GM19395 (cell line): ENCODE measurements around the gene SLC28A3.

Source experiments
- ATAC-seq: cut with Tn5 transposase; IDR thresholded peaks from one replicate; pipeline ENCODE4 v1.9.1; 2021; ENCODE audit warnings: mild to moderate bottlenecking, moderate library complexity; ENCODE audit not compliant: unreplicated experiment

The SLC28A3 gene

DNA sequence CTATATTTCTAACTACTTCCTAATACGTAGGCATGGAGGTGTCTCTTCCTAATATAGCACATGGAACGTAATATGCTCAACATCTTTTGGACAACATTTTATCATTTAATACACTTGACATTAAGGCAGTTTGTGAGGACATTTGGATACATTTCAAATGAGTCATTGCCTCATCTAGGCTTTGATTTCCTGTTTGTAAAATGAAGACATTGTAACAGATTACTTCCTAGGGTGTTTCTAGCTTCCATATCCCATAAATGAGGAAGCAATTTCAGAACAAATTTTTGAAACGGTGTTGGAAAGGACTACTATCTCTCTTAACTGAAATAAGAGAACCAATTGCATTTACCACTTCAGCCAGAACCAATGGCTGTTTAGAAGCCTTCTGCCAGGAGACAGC, 38.7 kb downstream of the SLC28A3 start:
- no peak for ATAC-seq

DNA sequence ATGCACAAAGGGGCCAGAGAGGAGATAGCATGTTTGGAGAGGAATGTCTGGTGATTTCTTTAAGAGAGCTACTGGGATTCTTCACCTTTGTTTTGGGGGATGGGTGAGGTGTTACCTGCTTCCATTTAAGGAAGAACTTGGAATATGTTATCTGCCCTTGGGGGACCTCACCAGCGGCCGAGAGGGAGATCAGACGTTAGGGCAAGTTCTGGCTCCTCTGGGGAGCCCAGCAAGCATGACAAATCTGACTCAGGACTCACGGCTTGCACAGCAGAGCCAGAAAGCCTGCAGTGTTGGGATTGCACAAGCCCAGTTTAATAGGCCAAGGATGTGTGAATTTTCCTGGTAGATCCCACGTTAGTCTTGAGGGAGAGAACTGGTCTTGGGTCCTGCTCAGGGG, 40.3 kb downstream of the SLC28A3 start:
- ATAC-seq, result no peak

DNA sequence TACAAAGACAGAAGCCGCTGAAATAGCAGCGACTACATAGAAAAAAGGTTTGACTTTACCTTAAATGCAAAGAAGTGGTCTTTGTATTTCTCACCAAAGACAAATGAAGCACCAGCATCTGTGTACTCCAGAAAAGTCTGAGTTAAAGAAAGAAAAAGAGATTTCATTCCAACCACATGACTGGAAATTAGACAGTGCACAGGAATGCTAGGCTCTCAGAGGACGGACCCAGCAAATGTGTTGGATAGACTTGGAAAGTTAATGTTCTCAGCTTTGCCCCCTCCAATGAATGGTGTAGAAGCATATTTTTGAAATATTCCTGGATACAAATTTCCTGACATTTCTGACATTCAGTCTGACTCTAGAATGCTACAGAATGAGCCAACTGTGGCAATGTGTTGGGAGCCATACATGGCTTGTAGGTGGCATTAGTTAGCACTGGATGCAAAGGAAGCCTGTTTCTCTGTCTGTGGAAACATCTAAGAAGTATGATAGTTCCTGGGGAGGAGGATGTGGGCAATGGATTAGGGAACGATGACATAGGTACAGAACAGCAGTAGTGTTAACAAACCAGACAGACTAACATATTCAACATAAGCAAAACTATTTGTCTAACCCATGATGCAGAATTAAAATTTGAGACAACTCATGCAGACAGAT, 43.3 kb downstream of the SLC28A3 start:
- ATAC-seq, result no peak

DNA sequence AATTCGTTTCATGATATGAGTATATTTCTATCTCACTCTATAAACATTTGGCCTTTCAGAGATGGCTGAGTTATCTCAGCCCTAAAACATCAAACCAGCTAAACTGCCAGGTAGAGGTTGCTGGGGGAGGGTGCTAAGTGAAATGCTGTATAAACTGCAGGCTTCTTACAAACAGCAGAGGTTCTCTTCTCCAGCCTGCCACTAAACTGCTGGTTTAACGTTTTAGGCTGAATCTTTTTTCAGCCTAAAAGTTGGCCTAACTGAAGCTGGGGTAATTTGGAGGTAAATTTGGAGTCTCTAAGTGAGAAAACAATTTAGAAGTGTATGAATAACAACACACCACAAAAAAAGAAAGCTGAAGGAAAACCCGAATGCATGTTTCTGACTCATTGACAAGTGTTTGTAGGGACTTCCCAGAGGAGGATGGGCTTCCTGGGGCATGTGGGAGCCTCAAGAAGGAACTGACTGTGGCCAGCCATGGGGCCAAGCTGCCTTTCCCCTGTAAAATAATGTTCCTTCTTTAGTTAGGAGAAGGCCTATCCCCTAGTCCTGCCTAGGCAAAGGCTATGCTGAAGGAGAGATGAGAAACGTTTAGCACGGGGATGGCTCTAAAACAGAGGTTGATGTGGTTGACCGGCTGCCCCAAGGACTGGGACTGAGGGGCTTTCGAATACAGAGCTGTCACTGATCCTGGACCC, 44.3 kb downstream of the SLC28A3 start:
- ATAC-seq, result peak; percentile 53

DNA sequence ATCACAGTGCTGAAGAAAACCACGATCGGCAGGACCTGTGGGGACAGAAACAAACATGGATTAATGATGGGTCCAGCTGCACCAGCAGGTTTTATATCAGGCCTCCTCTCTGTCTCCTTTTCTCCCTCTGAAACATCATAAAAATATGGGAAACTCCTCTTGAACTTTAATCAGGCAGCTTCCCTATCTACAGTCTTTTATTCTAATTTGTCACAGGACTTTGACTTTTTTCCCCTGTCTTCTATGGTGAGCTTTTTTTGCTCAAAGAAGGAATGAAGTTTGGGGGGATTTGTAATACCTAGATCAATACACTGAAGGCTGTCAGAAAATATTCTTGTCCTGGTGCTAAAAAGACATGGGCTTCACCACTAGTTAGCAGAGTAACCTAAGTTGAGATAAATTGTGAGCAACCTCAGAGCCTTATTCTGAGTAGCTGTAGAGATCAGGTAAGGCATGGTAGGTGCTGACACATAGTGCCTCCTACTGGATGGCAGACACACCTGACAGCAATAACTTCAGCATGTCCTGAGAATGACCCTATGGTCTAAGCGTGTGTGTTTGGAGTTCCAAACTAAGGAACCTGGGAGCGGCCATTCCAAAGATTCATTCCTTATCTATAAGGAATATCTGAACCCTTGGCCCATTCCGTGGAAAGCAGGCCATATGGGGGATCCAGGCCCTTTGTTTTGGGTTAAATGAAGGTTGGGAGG, 46.2 kb downstream of the SLC28A3 start:
- ATAC-seq, result no peak

DNA sequence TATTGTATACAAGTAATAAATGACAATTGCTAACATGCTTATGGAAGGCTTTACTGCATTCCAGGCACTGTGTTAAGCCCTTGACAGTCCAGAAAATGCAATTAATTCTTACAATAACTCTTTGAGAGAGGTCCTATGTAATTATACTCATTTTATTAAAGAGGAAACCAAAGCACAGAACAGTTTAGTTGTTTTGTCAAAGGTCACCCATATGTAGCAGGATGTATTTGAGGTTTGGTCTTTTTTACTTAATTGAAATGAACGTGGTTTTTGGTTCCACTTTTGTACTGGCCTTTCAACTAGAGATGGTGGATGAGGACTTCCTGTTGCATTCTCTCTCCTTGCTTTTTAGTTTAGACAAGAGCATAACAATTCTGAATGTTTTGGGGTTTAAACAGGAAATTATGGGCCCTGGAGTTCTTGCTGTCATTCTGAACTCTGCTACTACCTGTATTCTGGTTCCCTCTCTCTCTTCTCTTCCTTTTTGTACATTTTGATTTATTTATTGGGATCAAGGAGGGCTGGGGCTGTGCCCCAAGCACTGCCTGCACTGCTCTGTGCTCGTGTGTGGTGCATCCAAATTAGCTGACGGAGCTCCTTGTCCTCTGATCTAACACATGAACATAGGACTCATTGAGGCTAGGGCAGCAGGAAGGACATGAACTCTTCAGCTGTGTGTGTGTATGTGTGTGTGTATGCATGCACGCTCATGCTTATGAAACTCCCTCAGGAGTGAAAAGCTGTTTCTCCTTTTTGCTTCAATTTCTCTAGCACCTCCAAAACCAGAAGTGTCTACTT, 47.4 kb downstream of the SLC28A3 start:
- peak; percentile 69 for ATAC-seq

DNA sequence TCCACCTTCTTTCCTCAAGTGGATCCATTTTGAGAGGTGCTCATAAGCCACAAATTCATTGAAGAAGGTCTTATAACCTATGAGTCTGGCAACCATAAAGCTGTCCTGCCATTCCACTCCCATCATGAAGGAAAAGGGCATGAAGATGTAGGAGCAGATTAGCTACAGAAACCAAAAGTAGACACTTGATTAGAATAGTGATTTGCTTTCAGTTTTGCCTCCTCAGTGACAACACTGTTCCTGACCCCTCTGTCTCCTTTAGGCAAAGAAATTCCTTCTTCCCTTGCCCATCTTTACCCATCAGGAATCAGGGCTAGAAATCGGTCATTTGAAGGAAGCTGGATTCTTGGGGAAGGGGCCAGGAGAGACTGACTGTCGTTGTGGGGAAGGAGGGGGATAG, 55.2 kb downstream of the SLC28A3 start:
- ATAC-seq, result peak; percentile 63

DNA sequence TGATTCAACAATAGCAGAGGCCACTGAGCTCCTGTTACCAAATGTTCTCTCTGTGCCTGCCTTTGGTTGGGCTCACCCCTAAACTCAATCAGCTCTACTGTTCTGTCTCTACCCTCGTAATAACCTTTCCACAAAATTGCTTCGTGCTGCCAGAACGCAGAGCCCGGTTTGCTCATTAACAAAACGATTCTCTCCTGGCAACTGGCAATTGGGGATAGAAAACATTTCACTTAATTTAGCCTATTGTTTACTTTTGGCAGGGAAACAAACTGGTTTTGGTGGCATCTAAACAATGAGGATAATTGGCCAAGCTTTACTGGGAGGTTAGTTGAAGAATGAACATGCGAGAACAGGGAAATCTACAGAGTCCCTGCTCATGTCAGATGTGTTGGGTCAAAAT, 56.6 kb downstream of the SLC28A3 start:
- ATAC-seq, result no peak

DNA sequence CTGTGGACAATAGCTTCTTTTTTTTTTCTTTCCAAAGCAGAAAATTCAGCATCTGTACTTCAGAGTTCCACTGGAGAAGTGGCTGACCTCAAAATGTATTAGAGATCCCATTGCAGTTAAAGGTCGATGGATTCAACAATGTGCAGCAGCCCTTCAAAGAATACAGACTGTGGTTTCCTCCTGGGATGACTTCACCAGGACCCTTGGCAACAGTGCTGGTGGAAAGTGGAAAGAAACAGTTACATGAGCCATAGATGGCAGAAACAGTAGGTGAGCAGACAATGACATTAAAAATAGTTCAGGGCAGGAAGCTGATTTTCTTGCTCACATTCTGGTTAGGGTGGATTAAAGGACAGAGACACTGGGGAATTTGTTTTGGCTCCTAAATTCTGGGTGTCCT, 62.4 kb downstream of the SLC28A3 start:
- ATAC-seq, result no peak

DNA sequence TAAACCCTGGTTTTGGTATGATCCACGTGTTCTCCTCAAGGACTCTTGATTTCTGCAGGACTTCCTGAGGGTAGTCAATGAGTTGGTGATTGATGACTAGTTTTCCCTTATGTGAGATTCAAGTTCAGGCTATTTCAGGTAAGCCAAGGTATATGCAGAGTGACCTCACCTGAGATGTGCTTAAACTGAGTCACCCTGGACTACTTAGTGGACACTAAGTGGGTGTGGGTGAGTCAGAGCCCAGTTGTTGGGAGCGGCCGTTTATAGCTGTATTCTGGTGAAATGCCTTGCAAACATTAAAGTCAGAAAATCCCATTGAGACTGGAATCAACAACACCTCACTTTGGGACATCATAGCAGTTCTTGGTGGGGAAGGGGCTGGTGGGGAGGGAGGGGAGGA, 62.9 kb downstream of the SLC28A3 start:
- no peak for ATAC-seq

DNA sequence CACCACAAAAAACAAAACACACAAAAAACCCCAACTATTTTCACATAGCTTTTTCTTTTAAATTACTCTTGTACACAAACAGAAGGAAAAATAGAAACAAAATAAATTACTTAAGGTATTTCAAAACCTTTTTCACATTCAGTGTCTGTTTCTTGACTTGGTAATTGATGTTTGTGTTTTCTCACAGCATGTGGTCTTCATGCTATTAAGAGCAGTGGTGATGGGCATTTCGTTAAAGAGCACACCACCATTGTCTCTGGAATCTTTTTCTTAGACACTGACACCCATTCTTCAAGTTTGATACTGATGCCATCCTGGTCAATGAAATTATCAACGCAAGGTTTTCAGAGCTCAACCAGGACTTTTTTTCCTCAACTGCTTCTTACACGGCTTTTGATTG, 63.8 kb downstream of the SLC28A3 start:
- no peak for ATAC-seq

DNA sequence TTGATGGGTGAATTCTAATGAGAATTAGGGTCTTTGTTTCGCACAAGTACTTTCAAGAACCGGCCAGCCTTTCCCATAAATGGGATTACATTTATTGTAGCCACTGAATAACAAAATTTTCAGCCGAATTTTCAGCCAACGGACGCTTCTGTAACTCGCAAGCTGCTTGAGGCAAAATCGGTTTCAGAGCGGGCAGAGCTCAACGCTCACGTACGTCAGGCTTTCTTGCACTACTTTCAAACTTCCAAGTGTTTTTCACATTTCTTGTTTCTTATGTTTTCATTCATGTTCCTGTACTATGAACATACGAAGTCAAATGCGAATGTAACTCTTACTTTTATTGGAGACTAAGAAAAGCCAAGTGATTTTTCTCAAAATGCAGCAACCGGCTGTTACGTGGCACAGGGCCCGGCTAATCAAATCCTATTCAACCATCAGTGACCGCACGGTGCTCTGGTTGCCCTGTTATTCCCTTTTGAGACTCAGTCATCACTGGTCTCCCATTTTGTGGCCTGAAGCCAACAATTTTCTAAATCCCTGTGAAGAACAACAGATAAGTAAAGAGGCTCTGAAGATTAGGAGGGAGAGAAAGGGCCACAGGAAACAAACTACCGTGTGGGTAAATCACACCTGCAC, 68.5 kb downstream of the SLC28A3 start:
- no peak for ATAC-seq

DNA sequence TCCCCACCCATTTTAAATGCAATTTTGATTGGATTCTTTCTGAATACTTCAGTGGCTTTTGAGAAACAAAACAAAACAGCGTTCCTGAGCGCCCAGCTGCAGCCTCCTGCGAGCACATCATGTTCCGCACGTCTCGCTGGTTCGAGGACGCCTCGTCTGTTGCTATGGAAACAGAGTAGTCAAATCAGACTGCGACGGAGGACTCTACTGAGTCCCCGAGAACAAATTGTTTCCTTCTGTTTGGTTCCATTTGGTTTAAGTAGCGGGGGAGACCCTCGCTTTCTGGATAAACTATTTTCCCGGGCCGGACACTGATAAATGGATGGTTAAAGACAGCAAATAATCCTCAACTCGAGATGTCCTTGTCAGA, 69.0 kb downstream of the SLC28A3 start:
- ATAC-seq, result peak; percentile 98

DNA sequence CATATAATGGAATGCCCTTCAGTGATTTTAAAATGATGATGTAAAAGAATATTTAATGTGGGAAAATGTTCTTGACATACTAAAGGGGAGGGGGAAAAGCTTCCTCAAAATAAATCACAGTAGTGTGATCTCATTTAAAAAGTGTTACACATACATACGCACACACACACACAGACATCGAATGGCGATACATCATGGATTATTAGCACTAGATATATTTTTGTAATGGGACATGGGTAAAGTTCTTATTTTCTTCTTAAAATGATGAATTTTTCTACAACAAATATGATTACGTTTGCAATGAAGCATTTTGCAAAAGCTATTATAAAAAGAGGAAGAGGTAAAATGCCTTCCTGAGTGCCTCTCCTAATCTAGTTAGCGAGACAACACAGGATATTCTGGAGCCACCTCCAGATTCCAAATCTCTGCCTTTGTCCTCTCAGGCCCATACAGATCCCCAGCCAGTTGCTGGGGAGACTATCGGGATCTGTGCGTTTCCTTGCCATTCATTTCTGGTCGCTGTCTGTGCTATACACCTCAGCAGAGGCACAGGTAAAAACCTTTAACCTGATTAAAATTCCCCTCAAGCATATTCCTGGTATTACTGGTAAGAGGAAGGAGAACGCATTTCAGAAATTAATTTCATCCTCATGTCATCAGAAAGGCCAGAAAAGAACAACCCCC, 69.6 kb downstream of the SLC28A3 start:
- ATAC-seq, result peak; percentile 26

DNA sequence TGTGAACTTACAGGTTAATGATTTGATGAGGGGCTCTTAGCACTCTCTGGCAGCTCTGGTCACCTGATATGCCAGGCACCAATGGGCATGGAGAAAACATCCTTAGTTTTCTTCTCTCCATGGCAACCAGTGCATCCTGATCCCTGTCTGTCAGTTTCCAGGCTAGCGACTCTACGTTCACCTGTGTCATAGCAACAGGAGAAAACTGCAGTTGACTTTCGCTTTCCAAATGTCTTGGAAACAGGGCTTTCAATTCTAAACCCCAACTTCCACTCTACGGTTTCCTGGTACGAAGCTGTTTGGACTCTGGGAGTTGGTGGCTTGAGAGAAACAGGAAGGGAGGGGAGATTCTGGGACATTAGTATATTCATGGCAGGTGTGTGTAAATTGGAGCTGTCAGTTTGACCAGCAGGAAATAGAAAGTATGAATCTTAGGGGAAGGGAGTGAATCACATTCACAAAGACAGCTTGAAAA, 74.4 kb downstream of the SLC28A3 start:
- ATAC-seq, result no peak

DNA sequence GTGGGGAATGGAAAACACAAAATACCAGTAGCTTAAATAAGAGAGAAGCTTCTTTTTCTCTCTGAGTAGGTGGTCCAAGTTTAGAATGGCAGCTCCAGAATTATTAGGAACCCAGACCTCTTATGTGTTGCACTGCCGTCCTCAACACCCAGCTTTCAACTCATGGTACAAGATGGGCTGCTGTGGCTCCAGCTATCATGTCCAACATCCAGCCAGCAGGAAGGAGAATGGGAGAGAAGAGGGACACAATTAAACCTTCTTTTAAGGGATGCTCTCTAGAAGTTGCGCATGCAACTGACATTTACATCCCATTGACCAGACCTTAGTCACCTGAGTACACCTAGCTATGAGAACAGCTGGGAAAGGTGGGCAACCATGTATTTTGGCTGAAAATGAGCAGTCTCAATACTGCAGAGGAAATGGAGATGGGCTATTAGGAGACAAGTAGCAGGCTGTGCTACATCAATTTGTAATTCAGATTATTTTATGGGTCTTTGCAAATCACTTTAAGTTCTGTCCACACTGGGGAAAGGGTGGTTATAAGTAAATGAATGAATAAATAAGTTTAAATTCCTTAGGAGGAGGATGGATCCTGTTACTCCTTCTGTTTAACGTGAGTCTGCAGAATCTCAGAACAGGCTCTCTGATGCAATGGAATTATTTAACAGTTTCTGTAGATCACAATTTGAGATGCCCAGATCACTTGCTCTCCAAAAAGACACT, 76.1 kb downstream of the SLC28A3 start:
- ATAC-seq, result no peak

DNA sequence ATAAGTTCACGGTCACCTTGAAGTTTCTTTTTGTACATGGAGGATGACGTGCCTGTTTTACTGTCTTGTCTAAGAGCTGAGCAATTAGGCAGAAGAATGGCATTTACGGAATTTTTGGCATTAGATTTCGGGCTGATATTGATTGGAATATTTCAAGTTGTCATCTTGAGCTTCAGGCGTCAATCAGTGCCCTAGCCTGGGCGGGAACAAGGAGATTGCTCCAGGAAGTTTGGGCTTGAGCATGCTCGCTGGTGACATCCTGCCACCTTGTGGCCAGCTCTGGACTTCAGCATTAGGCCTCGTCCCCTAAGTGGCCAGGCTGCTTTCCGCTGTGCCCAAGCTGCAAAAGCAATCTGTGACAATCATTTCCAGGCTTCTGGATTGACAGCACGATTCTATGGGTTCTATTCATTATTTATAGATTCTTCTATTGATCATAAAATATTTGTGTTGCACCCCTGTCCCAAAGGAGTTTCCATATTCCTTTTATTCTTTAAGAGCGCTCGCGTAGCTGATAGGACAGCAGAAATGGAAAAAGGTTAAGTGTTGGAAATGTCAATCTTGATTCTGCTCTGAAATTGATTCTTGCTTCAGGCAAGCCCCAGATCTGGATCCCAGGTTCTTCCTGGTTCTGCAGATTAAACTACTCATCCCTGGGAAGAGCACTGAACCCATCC, 79.3 kb downstream of the SLC28A3 start:
- peak; percentile 82 for ATAC-seq

DNA sequence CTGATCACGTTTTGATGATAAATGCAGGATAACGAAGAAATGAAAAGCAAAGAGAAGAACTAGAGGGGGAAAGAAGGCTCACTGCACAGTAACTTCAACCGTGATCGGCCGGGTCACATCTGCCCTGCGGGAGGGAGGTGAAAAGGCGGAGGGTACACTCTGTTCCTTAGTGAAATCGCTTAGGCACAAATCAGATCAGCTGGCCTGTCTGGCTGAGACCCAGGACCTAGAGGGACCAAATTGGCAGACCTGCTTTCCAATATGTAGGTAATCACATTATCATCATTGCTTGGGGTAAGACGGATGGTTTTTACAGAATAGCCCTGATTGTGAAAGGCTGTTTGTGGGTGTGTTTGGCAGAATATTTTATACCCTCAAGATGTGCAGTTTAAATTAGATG, 82.2 kb downstream of the SLC28A3 start:
- no peak for ATAC-seq

DNA sequence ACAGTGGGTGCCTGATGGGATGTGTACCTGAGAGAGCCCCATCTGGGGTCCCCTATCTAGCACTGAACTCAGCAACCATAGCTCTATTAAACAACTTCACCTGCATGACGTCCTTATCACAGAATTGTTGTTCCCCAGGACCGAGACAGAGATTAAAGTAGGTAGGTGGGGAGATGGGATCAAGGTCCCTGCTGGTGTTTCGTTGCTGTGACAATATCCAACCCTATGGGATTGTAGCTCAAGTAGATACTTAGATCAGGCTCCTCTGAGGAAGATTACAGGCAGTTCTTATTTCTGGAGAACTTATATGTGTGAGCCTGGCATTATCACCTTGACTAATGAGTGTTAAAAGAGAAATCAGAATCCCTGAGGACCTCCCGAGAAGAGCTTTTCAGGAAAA, 84.9 kb downstream of the SLC28A3 start:
- ATAC-seq, result no peak
